Measurements from ENCODE around the gene PSAP. TPM values are rescaled to one million over a fixed set of nuclear protein-coding genes. Genes with fewer than 3 reads are reported as not detected.

The PSAP gene
- total and polyA plus RNA-seq, 5 donors: 897 to 1,678 (median 1,411) TPM

- H3K4me1 ChIP-seq (ENCODE audit: control insufficient read depth, insufficient read depth, low read length): no peaks in the 10 kb centered on the region
- WGBS: 80% methylated on average over 4 of the region's 4 CpGs
- no peak overlapping the region for H3K27ac ChIP-seq (ENCODE audit: low read length)
- H3K4me3 ChIP-seq (ENCODE audit: low read length): no peak overlapping the region
- ATAC-seq: no peak
- H3K9me3 ChIP-seq (ENCODE audit: control insufficient read depth, low read length): no peaks in the 10 kb centered on the region
- intact Hi-C loops (cut with DNase I): no loop called here
- H3K27me3 ChIP-seq (ENCODE audit: control insufficient read depth, insufficient read depth): no peaks in the 10 kb centered on the region
- no peak for DNase-seq
Observed at GRCh38 chr10:71823356-71823755, 27.7 kb downstream of the PSAP start.

DNA sequence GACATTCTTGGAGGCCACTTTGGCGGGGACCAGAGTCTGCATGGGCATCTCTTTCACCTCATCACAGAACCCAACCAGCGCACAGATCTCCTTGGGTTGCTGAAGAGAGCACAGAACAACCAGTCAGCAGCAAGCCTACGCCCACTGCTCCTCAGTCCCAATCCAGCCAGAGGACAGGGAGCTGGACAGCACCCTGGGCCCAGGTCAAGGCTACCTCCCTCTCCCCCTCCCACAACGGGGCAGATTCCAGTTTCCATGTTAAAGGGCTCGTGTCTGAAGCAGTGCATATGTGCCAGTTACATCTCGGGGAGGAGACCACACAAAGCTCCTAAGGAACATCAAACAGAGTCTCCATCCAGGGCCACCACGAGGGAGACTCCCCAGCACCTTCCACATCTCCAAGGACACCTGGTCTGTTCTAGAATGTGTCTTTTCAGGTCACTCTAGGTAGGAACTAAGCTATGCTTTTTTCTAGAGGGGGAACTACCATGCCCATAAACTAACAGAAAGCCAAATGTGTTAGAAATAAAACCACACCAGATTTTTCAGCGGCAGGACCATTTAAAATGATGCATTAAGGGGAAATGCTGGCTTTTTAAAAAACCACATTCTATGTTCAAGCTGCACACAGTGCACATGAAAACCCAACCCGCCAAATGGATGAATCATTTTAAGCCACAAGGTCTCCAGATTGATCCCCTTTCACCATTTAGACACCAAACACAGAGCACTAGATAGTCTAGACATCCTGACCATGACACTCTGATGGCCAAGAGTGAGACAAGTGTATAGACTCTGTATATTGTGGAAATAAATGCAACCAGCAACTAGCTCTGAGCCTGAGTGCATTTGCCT lies 28.9 kb downstream of the PSAP start:
- 87% methylated on average over 9 of the region's 9 CpGs for WGBS
- DNase-seq (no peak), ATAC-seq (no peak)

GRCh38 chr10:71820966-71821365 lies 30.1 kb downstream of the PSAP start:
- WGBS: 75% methylated on average over 8 of the region's 8 CpGs
- no peak overlapping the region for H3K27ac ChIP-seq (ENCODE audit: low read length)
- no peaks in the 10 kb centered on the region for H3K27me3 ChIP-seq (ENCODE audit: control insufficient read depth, insufficient read depth)
- H3K4me3 ChIP-seq (ENCODE audit: low read length): no peak overlapping the region
- no peaks in the 10 kb centered on the region for H3K9me3 ChIP-seq (ENCODE audit: control insufficient read depth, low read length)
- no peak for DNase-seq
- intact Hi-C loops (cut with DNase I): no loop called here
- H3K4me1 ChIP-seq (ENCODE audit: control insufficient read depth, insufficient read depth, low read length): peaks cover 2% of the 10 kb centered on the region
- ATAC-seq: no peak

More for the DNA sequence above, 28.9 kb downstream of the PSAP start:
- intact Hi-C loops (cut with DNase I): no loop called here
- no peak overlapping the region for H3K27ac ChIP-seq (ENCODE audit: low read length)
- H3K9me3 ChIP-seq (ENCODE audit: control insufficient read depth, low read length): no peaks in the 10 kb centered on the region
- H3K4me1 ChIP-seq (ENCODE audit: control insufficient read depth, insufficient read depth, low read length): no peaks in the 10 kb centered on the region
- H3K4me3 ChIP-seq (ENCODE audit: low read length): no peak overlapping the region
- H3K27me3 ChIP-seq (ENCODE audit: control insufficient read depth, insufficient read depth): no peaks in the 10 kb centered on the region

DNA sequence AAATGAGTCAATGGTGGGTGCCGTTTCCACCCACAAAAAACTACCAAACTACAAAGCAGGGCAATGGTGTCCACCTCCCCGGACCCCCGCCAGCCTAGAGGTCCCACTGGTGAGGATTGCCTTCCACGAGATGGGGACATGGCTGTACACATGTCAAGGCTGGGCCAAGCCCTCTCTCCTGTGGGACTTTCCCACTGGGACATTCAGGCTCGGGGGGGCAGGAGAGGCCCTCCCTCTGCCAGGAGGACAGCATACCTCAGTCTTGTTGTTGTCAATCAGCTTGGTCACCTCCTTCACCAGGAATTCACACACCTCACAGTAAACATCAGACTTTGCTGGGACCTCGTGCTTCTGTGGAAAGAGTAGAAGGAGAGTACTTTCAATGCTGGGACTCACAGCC lies 31.1 kb downstream of the PSAP start:
- no peaks in the 10 kb centered on the region for H3K9me3 ChIP-seq (ENCODE audit: control insufficient read depth, low read length)
- intact Hi-C loops (cut with DNase I): loop anchor here in 2 of 4 donors (10.0 kb wide), 3 partner anchors 425 to 505 kb away; partner anchors contain the start of genes CDH23 (in 1 of the 2) and SLC29A3 (in 1 of the 2)
- DNase-seq (no peak), ATAC-seq (no peak)
- peaks cover 2% of the 10 kb centered on the region for H3K4me1 ChIP-seq (ENCODE audit: control insufficient read depth, insufficient read depth, low read length)
- WGBS: 88% methylated on average over 6 of the region's 6 CpGs
- no peaks in the 10 kb centered on the region for H3K27me3 ChIP-seq (ENCODE audit: control insufficient read depth, insufficient read depth)
- no peak overlapping the region for H3K27ac ChIP-seq (ENCODE audit: low read length)
- H3K4me3 ChIP-seq (ENCODE audit: low read length): no peak overlapping the region

GRCh38 chr10:71819441-71819861 lies 31.6 kb downstream of the PSAP start:
- intact Hi-C loops (cut with DNase I): loop anchor here in 2 of 4 donors (10.0 kb wide), 3 partner anchors 425 to 505 kb away; partner anchors contain the start of genes CDH23 (in 1 of the 2) and SLC29A3 (in 1 of the 2)
- H3K4me1 ChIP-seq (ENCODE audit: control insufficient read depth, insufficient read depth, low read length): peaks cover 2% of the 10 kb centered on the region
- no peak for ATAC-seq
- no peak overlapping the region for H3K27ac ChIP-seq (ENCODE audit: low read length)
- H3K4me3 ChIP-seq (ENCODE audit: low read length): no peak overlapping the region
- H3K9me3 ChIP-seq (ENCODE audit: control insufficient read depth, low read length): no peaks in the 10 kb centered on the region
- peak in 1 of 3 donors; percentile 46 for DNase-seq
- 89% methylated on average over 18 of the region's 18 CpGs for WGBS
- no peaks in the 10 kb centered on the region for H3K27me3 ChIP-seq (ENCODE audit: control insufficient read depth, insufficient read depth)

DNA sequence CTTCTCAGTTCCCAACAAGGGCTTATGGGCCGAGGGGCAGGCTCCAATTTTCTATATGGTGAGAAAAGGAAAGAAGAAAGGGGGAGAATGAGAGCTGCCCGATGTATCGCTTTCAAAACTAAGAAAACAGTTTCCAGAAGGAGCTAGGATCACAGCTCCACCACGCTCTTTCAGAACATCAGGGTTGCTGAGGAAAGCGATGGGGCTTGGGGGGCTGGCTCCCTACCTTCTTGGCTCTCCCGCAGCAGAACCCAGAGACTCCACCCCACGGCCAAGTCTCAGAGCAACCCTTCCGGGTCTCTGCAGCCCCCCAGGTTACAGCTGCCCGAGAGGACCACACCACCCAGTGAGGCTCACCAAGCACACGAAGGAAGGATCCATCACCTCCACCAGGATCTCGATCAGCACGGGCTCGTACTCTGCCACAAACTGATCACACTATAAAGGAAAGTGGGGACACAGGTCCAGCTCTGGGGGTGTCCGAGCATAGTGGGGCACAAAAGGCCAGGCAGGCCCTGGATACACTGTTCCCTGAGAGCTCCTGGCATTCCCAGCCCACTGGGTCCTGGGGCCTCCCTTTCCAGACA lies 32.3 kb downstream of the PSAP start:
- WGBS: 91% methylated on average over 14 of the region's 14 CpGs

GRCh38 chr10:71817831-71818655 lies 33.0 kb downstream of the PSAP start:
- Histone ChIP-seq H3K4me3 (ENCODE audit: low read length) (no peak overlapping the region), H3K9me3 (ENCODE audit: control insufficient read depth, low read length) (no peaks in the 10 kb centered on the region), H3K27me3 (ENCODE audit: control insufficient read depth, insufficient read depth) (no peaks in the 10 kb centered on the region), H3K27ac (ENCODE audit: low read length) (peak overlapping the region; percentile 25), H3K4me1 (ENCODE audit: control insufficient read depth, insufficient read depth, low read length) (peaks cover 2% of the 10 kb centered on the region)
- ATAC-seq: peak; percentile 66 to 69
- intact Hi-C loops (cut with DNase I): loop anchor here in 2 of 4 donors (10.0 kb wide), 3 partner anchors 423 to 503 kb away; partner anchors contain the start of genes CDH23 (in 1 of the 2) and SLC29A3 (in 1 of the 2)
- 48% methylated on average over 9 of the region's 9 CpGs for WGBS
- peak; percentile 77 to 90 (median 88) for DNase-seq

More for the DNA sequence above, 32.3 kb downstream of the PSAP start:
- Histone ChIP-seq H3K27me3 (ENCODE audit: control insufficient read depth, insufficient read depth) (no peaks in the 10 kb centered on the region), H3K4me1 (ENCODE audit: control insufficient read depth, insufficient read depth, low read length) (peaks cover 2% of the 10 kb centered on the region), H3K4me3 (ENCODE audit: low read length) (no peak overlapping the region), H3K9me3 (ENCODE audit: control insufficient read depth, low read length) (no peaks in the 10 kb centered on the region), H3K27ac (ENCODE audit: low read length) (peak overlapping the region; percentile 14)
- DNase-seq: peak in 1 of 3 donors; percentile 51
- intact Hi-C loops (cut with DNase I): loop anchor here in 2 of 4 donors (10.0 kb wide), 3 partner anchors 424 to 504 kb away; partner anchors contain the start of genes CDH23 (in 1 of the 2) and SLC29A3 (in 1 of the 2)
- ATAC-seq: no peak

DNA sequence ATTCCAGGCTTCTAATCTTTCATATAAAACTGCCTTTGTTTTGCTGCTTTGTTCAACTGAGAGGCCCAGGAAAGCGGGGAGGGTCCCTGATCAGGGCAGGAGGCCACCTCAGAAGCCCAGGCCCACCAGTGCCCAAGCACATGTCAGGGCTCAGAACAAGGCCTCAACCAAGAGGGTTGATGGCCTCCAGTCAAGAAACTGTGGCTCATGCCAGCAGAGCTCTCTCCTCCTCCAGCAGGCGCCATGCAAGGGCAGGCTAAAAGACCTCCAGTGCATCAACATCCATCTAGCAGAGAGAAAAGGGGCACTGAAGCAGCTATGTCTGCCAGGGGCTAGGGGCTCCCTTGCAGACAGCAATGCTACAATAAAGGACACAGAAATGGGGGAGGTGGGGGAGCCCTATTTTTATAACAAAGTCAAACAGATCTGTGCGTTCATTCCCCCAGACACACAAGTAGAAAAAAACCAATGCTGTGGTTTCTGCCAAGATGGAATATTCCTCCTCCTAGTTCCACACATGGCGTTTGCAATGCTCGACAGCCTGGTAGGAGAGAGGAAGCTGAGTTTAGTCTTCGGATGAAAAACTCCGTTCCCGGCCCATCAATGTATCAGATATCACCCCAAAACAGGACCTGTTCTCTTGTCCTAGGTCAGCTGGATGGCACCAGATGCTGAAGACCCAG lies 34.0 kb downstream of the PSAP start:
- peaks cover 2% of the 10 kb centered on the region for H3K4me1 ChIP-seq (ENCODE audit: control insufficient read depth, insufficient read depth, low read length)
- no peaks in the 10 kb centered on the region for H3K27me3 ChIP-seq (ENCODE audit: control insufficient read depth, insufficient read depth)
- DNase-seq (peak in 1 of 3 donors; percentile 60), ATAC-seq (peak in 1 of 2 donors; percentile 9)
- intact Hi-C loops (cut with DNase I): loop anchor here in 2 of 4 donors (10.0 kb wide), 3 partner anchors 422 to 502 kb away; partner anchors contain the start of genes CDH23 (in 1 of the 2) and SLC29A3 (in 1 of the 2)
- H3K9me3 ChIP-seq (ENCODE audit: control insufficient read depth, low read length): no peaks in the 10 kb centered on the region
- peak overlapping the region; percentile 53 for H3K27ac ChIP-seq (ENCODE audit: low read length)
- WGBS: 58% methylated on average over 8 of the region's 8 CpGs
- no peak overlapping the region for H3K4me3 ChIP-seq (ENCODE audit: low read length)

DNA sequence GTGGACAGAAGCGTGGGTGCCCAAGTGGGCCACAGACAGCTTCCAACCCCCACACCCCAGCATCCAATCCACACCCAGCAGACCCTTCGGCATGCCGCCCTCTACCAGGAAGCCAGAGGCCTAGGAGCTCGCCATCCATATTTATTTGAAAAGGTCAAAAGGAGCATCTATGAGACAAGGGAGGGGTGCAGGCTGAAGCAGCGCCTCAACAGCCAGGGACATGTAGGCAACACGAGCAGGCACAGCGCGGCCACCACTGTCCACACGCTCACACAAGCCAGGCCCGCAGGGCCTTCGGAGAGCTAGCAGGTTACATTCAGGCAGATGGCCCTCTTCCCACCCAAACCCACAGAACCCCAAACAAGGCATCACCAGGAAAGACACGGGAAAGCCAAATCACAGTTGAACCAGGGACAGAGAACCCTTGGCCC lies 34.6 kb downstream of the PSAP start:
- H3K4me3 ChIP-seq (ENCODE audit: low read length): no peak overlapping the region
- peak overlapping the region; percentile 21 for H3K27ac ChIP-seq (ENCODE audit: low read length)
- H3K4me1 ChIP-seq (ENCODE audit: control insufficient read depth, insufficient read depth, low read length): peaks cover 2% of the 10 kb centered on the region
- H3K9me3 ChIP-seq (ENCODE audit: control insufficient read depth, low read length): no peaks in the 10 kb centered on the region
- ATAC-seq (peak in 1 of 2 donors; percentile 8), DNase-seq (peak in 1 of 3 donors; percentile 74)
- intact Hi-C loops (cut with DNase I): loop anchor here in 2 of 4 donors (10.0 kb wide), 3 partner anchors 422 to 502 kb away; partner anchors contain the start of genes CDH23 (in 1 of the 2) and SLC29A3 (in 1 of the 2)
- WGBS: 65% methylated on average over 12 of the region's 12 CpGs
- no peaks in the 10 kb centered on the region for H3K27me3 ChIP-seq (ENCODE audit: control insufficient read depth, insufficient read depth)

Measured in right cardiac atrium (tissue), 5 donors.